ENCODE measurements around the gene CNMD.

DNA sequence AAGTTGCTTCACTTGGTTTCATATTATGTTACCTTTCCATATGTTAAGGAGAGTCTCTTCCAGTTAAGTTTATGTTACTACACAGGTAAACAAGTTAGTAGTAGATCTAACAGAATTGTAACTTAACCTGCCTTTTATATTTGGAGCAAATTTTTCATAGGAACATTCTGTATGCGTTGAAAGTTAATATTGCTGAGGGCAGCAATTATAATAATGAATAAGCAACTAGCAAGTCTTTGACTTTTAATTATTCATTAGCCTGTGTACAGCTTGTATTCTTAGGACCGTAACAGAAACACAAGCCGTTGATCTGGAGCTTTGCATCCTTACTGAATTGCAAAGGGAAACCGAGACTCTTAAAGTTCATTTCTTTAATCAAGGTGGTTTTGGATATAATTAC is 75.3 kb downstream of the CNMD start:
- TF ChIP-seq CTCF (conservative IDR thresholded peaks at IDR 0.05) (no peak), EZH2 (IDR thresholded peaks at IDR 0.05; ENCODE audit: low read depth) (no peak)
